ENCODE data around the gene NOP56. TPM values are rescaled to one million over a fixed set of nuclear protein-coding genes. Genes with fewer than 3 reads are reported as not detected.
A peak's percentile ranks its signal among the peaks of the same experiment; 100 is the strongest.

Gene NOP56
- total RNA-seq, 4 donors from 2014 or later: 80.0 to 141 (median 87.6) TPM

DNA sequence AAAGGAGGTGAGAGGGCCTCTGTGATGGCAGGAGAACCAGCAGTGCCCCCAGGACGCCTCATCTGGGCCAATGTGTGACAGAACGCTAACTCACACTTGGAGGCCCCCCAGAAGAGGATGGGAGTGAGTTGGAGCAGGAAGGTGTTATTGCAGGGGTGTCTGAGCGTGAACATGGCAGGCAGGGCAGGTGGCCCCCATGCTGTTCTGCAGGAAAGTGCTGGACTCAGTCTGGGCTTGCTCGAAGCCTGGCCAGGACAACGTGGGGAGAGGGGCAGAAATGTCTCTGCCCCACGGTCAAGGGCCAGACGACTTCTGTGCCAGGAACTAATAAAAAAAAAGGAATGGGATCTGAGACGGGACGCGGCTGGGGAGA lies 39.2 kb downstream of the NOP56 start:
- Histone ChIP-seq H3K27me3 (peaks cover 0 to 35% of the 10 kb centered on the region in 2 donors), H3K4me1 (peaks cover 0 to 26% (median 3%) of the 10 kb centered on the region in 4 donors), H3K36me3 (no peaks in the 10 kb centered on the region), H3K4me3 (peak overlapping the region in 2 of 4 donors; percentile 51 to 60), H3K27ac (peak overlapping the region in 3 of 4 donors; percentile 77 to 88 (median 80)), H3K9me3 (no peaks in the 10 kb centered on the region)
- 66 to 68% methylated on average over 10 of the region's 10 CpGs for WGBS, 2 donors
- DNase-seq (ENCODE audit: low spot score in 2 of 2): no peak
- TF ChIP-seq, protein P1, sequence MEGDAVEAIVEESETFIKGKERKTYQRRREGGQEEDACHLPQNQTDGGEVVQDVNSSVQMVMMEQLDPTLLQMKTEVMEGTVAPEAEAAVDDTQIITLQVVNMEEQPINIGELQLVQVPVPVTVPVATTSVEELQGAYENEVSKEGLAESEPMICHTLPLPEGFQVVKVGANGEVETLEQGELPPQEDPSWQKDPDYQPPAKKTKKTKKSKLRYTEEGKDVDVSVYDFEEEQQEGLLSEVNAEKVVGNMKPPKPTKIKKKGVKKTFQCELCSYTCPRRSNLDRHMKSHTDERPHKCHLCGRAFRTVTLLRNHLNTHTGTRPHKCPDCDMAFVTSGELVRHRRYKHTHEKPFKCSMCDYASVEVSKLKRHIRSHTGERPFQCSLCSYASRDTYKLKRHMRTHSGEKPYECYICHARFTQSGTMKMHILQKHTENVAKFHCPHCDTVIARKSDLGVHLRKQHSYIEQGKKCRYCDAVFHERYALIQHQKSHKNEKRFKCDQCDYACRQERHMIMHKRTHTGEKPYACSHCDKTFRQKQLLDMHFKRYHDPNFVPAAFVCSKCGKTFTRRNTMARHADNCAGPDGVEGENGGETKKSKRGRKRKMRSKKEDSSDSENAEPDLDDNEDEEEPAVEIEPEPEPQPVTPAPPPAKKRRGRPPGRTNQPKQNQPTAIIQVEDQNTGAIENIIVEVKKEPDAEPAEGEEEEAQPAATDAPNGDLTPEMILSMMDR (IDR thresholded peaks at IDR 0.05): no peak
- TF ChIP-seq POLR2A (IDR thresholded peaks at IDR 0.05) (no peak), EP300 (IDR thresholded peaks at IDR 0.05) (no peak)

DNA sequence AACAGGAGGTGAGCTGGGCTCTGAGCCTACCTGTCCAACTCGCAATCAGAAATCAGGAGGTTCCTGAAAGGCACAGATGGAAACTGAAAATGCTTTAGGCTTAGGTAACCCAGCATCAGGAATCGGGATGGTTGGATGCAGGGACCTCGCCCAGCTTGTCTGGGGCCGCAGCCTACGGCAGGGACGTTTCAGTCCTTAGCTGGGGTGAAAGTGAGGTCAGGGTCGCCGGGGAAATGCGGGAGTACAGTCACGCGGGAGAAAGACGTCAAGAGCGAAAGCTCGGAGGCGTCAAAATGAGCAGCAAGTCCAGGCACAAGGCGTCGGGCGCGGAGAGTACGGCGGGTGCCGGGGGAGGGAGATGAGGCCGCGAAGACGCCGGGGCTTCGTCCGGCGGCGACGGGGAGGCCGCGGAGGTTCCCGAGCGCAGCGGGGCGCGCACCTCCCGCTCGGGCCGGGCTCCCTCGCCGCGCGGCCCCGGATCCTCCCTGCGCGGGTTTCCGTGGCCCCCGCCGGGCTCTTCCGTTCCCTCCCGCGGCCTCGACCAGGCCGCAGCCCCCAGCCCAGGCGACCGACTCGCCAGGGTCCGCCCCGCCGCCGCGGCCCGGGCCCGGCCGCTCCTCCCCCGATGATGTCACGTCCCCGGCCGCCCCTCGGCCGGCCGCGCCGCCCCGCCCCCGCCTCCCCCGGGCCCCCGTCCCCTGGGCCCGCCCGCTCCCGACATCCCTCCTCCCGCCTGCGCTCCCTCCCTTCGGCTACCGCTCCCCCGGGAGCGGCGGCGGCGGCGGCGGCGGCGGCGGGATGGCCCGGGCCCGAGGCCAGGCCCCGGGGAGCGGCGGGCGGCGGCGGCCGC lies 39.8 kb downstream of the NOP56 start, which contains the start of gene EBF4:
TSS of gene EBF4 (plus strand) at position 745 of the 850 bp plus-strand sequence. CDS start 866 bp downstream, outside the sequence.
- Histone ChIP-seq H3K27me3 (peaks cover 0 to 31% of the 10 kb centered on the region in 2 donors), H3K27ac (peak within 1 kb of the TSS; percentile 77 to 88 (median 79)), H3K36me3 (no peaks in the 10 kb centered on the region), H3K4me3 (peak within 1 kb of the TSS; percentile 39 to 60 (median 48)), H3K4me1 (peaks cover 0 to 26% (median 3%) of the 10 kb centered on the region in 4 donors), H3K9me3 (no peaks in the 10 kb centered on the region)
- DNase-seq (ENCODE audit: low spot score in 2 of 2): peak in 1 of 2 donors; percentile 27
- 11 to 13% methylated on average over 20 to 37 of the region's 106 CpGs for WGBS, 2 donors
- TF ChIP-seq, protein P1 (IDR thresholded peaks at IDR 0.05): no peak
- TF ChIP-seq EP300 (IDR thresholded peaks at IDR 0.05) (peak; percentile 39 to 49), POLR2A (IDR thresholded peaks at IDR 0.05) (peak in 1 of 2 donors; percentile 42)

DNA sequence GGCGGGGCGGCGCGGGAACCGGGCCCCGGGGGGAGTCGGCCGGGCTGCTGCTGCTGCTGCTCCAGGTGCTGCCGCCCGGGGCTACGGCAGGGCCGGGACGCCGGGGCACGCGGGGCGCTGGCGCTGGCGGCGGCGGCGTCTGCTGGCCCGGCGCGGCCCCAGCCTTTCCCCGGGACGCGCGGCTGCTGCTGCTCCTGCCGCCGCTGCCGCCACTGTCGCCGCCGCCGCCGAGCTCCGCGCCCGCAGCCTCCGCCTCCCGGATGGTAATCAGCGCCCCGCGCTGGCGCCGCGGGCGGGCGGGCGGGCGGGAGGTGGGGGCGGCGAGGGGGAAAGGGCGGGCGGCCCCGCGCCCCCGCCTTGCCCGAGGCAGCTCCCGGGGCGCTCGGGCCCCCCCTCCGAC lies 40.5 kb downstream of the NOP56 start:
- TF ChIP-seq EP300 (IDR thresholded peaks at IDR 0.05) (no peak), POLR2A (IDR thresholded peaks at IDR 0.05) (no peak)
- TF ChIP-seq, protein P1 (IDR thresholded peaks at IDR 0.05): no peak
- DNase-seq (ENCODE audit: low spot score in 2 of 2): no peak

GRCh38 chr20:2693286-2694007 lies 41.0 kb downstream of the NOP56 start:
- TF ChIP-seq POLR2A (IDR thresholded peaks at IDR 0.05): no peak
- no peak for TF ChIP-seq EP300 (IDR thresholded peaks at IDR 0.05)
- TF ChIP-seq, protein P1 (IDR thresholded peaks at IDR 0.05): peak in 1 of 5 experiments; percentile 25
- H3K27me3 ChIP-seq: peaks cover 0 to 27% of the 10 kb centered on the region in 2 donors
- H3K36me3 ChIP-seq: no peaks in the 10 kb centered on the region
- WGBS, 2 donors: 0 to 3% methylated on average over 3 to 45 of the region's 89 CpGs
- H3K27ac ChIP-seq: peak overlapping the region in 1 of 4 donors; percentile 56
- H3K9me3 ChIP-seq: no peaks in the 10 kb centered on the region
- H3K4me1 ChIP-seq: peaks cover 0 to 21% (median 3%) of the 10 kb centered on the region in 4 donors
- H3K4me3 ChIP-seq: peak overlapping the region; percentile 33 to 60 (median 40)
- no peak for DNase-seq (ENCODE audit: low spot score in 2 of 2)

More for the DNA sequence above, 40.5 kb downstream of the NOP56 start:
- H3K27me3 ChIP-seq: peaks cover 0 to 27% of the 10 kb centered on the region in 2 donors
- 0% methylated on average over 6 of the region's 64 CpGs; no CpG with 5 or more reads in 1 of the 2 donors for WGBS, 2 donors
- H3K4me3 ChIP-seq: peak overlapping the region in 2 of 4 donors; percentile 33 to 60
- peaks cover 0 to 25% (median 3%) of the 10 kb centered on the region in 4 donors for H3K4me1 ChIP-seq
- H3K27ac ChIP-seq: peak overlapping the region in 1 of 4 donors; percentile 88
- no peaks in the 10 kb centered on the region for H3K36me3 ChIP-seq
- no peaks in the 10 kb centered on the region for H3K9me3 ChIP-seq
